ENCODE results near the gene DUSP15.

- TF ChIP-seq CTCF (IDR thresholded peaks at IDR 0.05): no peak
- TF ChIP-seq POLR2AphosphoS5 (IDR thresholded peaks at IDR 0.05): no peak
- TF ChIP-seq POLR2A (IDR thresholded peaks at IDR 0.05): no peak
- no peak for TF ChIP-seq EP300 (IDR thresholded peaks at IDR 0.05)
These were observed 12.2 kb downstream of the DUSP15 start for GRCh38 chr20:31857861-31858759.

Measured in sigmoid colon (tissue), 4 donors.